Tibial nerve (tissue), 4 donors: ENCODE measurements around the gene FILIP1. TPM values are rescaled to one million over a fixed set of nuclear protein-coding genes. Genes with fewer than 3 reads are reported as not detected.

Source experiments
- DNase-seq, 2 donors: peaks; one replicate each; pipeline ENCODE4 v3.0.0-alpha.2; 2019; ENCODE audit warnings: low spot score in 2 of 2
- H3K27ac ChIP-seq, 4 donors: fragments of 200-600 bp; sonication (generic) in 3 of 4; one replicate each; pipeline ENCODE4 v1.5.1; 2017 to 2019; ENCODE audit warnings: mild to moderate bottlenecking in 1 of 4
- H3K27me3 ChIP-seq, 2 donors: fragments of 200-600 bp; sonication (generic) in 1 of 2; one replicate each; pipeline versions ENCODE4 v1.5.1 to v1.6.0; 2017 to 2019
- H3K36me3 ChIP-seq, 3 donors: fragments of 200-600 bp; sonication (generic); one replicate each; pipeline ENCODE4 v1.5.1; 2018 to 2019
- H3K4me1 ChIP-seq, 4 donors: fragments of 200-600 bp; sonication (generic) in 3 of 4; one replicate each; pipeline ENCODE4 v1.5.1; 2017 to 2019
- H3K4me3 ChIP-seq, 4 donors: fragments of 200-600 bp; sonication (generic) in 3 of 4; one replicate each; pipeline ENCODE4 v1.5.1; 2017 to 2019; ENCODE audit warnings: mild to moderate bottlenecking in 1 of 4, moderate library complexity in 1 of 4
- H3K9me3 ChIP-seq, 4 donors: fragments of 200-600 bp; sonication (generic) in 3 of 4; one replicate each; pipeline ENCODE4 v1.5.1; 2017 to 2019
- CTCF ChIP-seq, 5 experiments: fragments of 200-600 bp in 3 of 5; fragments of 450-650 bp in 2 of 5; sonication (generic) in 3 of 5; IDR thresholded peaks; one replicate each; pipeline ENCODE4 v1.5.1; 2016 to 2019; ENCODE audit warnings: antibody characterized with exemption in 5 of 5, mild to moderate bottlenecking in 3 of 5, moderate library complexity in 2 of 5
- EP300 ChIP-seq, 2 donors: sonication (generic); formaldehyde crosslinking; IDR thresholded peaks; one replicate each; pipeline ENCODE4 v1.6.1; 2017; ENCODE audit warnings: antibody characterized with exemption in 2 of 2, mild to moderate bottlenecking in 1 of 2
- POLR2A ChIP-seq, 2 donors: fragments of 450-650 bp; IDR thresholded peaks; one replicate each; pipeline ENCODE4 v1.6.1; 2017; ENCODE audit warnings: antibody characterized with exemption in 2 of 2, mild to moderate bottlenecking in 2 of 2, moderate library complexity in 2 of 2
- WGBS, 2 donors: methylation state at CpG; one replicate each; pipeline ENCODE4 v1.1.5; 2018; 5-methylcytosine and 5-hydroxymethylcytosine counted together
- total RNA-seq, 4 donors: library from RNA; depleted of rRNA; stranded (reverse); fragments of >200 nt; gene quantifications; one replicate each; pipeline ENCODE4 v1.1.0, GENCODE V29; 2016

FILIP1 gene
- total RNA-seq, 4 donors from 2014 or later = 6.0 to 16.3 (median 13.3) TPM

GRCh38 chr6:75381877-75382633 lies 111.5 kb downstream of the FILIP1 start:
- TF ChIP-seq CTCF (IDR thresholded peaks at IDR 0.05) = no peak
- no peaks in the 10 kb centered on the region for H3K36me3 ChIP-seq
- H3K4me3 ChIP-seq = no peak overlapping the region
- H3K4me1 ChIP-seq = peaks cover 0 to 7% (median 0%) of the 10 kb centered on the region in 4 donors
- DNase-seq = no peak
- no peaks in the 10 kb centered on the region for H3K9me3 ChIP-seq
- H3K27ac ChIP-seq = no peak overlapping the region
- no peaks in the 10 kb centered on the region for H3K27me3 ChIP-seq
- 9 to 13% methylated on average over 2 of the region's 2 CpGs for WGBS, 2 donors

GRCh38 chr6:75379536-75379935 lies 114.1 kb downstream of the FILIP1 start:
- Histone ChIP-seq H3K4me3 (no peak overlapping the region), H3K9me3 (no peaks in the 10 kb centered on the region), H3K27me3 (no peaks in the 10 kb centered on the region), H3K36me3 (no peaks in the 10 kb centered on the region), H3K4me1 (peaks cover 0 to 7% (median 0%) of the 10 kb centered on the region in 4 donors), H3K27ac (no peak overlapping the region)
- WGBS, 2 donors = 82% methylated on average over 4 of the region's 4 CpGs
- TF ChIP-seq EP300 (IDR thresholded peaks at IDR 0.05) = no peak
- TF ChIP-seq CTCF (IDR thresholded peaks at IDR 0.05) = no peak
- TF ChIP-seq POLR2A (IDR thresholded peaks at IDR 0.05) = no peak
- no peak for DNase-seq

DNA sequence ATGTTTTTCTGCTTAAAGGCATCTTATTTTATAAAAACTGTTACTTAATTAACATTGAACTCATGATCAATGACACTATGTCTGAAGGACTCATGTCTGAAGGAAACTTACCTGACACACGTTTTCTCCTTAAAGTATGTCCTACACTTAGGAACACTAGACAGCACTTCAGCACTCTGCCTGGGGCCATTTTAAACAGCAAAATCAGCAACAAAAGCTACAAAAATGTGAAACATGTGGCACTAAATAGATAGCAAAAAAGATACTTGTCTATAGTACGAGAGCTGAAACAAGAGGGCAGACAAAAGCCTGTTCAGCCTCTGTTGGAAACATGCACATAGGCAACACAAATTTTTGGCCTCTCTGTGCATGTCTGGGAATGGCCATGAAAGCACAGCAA lies 115.5 kb downstream of the FILIP1 start:
- H3K4me3 ChIP-seq = no peak overlapping the region
- 52 to 53% methylated on average over 2 of the region's 2 CpGs for WGBS, 2 donors
- TF ChIP-seq POLR2A (IDR thresholded peaks at IDR 0.05) (no peak), CTCF (IDR thresholded peaks at IDR 0.05) (no peak), EP300 (IDR thresholded peaks at IDR 0.05) (no peak)
- peaks cover 0 to 7% (median 0%) of the 10 kb centered on the region in 4 donors for H3K4me1 ChIP-seq
- H3K27ac ChIP-seq = no peak overlapping the region
- no peaks in the 10 kb centered on the region for H3K27me3 ChIP-seq
- DNase-seq = no peak
- no peaks in the 10 kb centered on the region for H3K36me3 ChIP-seq
- H3K9me3 ChIP-seq = no peaks in the 10 kb centered on the region

GRCh38 chr6:75377386-75377785 lies 116.2 kb downstream of the FILIP1 start:
- no peak for DNase-seq
- no peak overlapping the region for H3K4me3 ChIP-seq
- H3K27ac ChIP-seq = no peak overlapping the region
- no peaks in the 10 kb centered on the region for H3K9me3 ChIP-seq
- no peak for TF ChIP-seq CTCF (IDR thresholded peaks at IDR 0.05)
- TF ChIP-seq EP300 (IDR thresholded peaks at IDR 0.05) = no peak
- TF ChIP-seq POLR2A (IDR thresholded peaks at IDR 0.05) = no peak
- 86 to 88% methylated on average over 3 of the region's 3 CpGs for WGBS, 2 donors
- H3K27me3 ChIP-seq = no peaks in the 10 kb centered on the region
- peaks cover 0 to 4% (median 0%) of the 10 kb centered on the region in 4 donors for H3K4me1 ChIP-seq
- no peaks in the 10 kb centered on the region for H3K36me3 ChIP-seq

GRCh38 chr6:75376347-75377024 lies 117.1 kb downstream of the FILIP1 start:
- no peaks in the 10 kb centered on the region for H3K36me3 ChIP-seq
- no peaks in the 10 kb centered on the region for H3K9me3 ChIP-seq
- no peaks in the 10 kb centered on the region for H3K4me1 ChIP-seq
- TF ChIP-seq EP300 (IDR thresholded peaks at IDR 0.05) (no peak), POLR2A (IDR thresholded peaks at IDR 0.05) (no peak), CTCF (IDR thresholded peaks at IDR 0.05) (no peak)
- H3K4me3 ChIP-seq = no peak overlapping the region
- H3K27ac ChIP-seq = no peak overlapping the region
- H3K27me3 ChIP-seq = no peaks in the 10 kb centered on the region
- 33 to 51% methylated on average over 2 of the region's 2 CpGs for WGBS, 2 donors
- no peak for DNase-seq
